PC-3 (cell line): Measurements from ENCODE around the gene EBLN2.

Source experiments
- CTCF ChIP-seq: fragments of 300-600 bp; sonication (generic); conservative IDR thresholded peaks from 2 replicates; pipeline ENCODE4 v1.5.1; 2017; ENCODE audit warnings: antibody characterized with exemption, low read depth, mild to moderate bottlenecking, low read length
- EZH2 ChIP-seq: fragments of 300-600 bp; sonication (generic); IDR thresholded peaks from one replicate; pipeline ENCODE4 v1.6.1; 2017; ENCODE audit warnings: antibody characterized with exemption, mild to moderate bottlenecking, low read length; ENCODE audit not compliant: unreplicated experiment
- EZH2phosphoT487 ChIP-seq: fragments of 300-600 bp; sonication (generic); IDR thresholded peaks from 2 replicates; pipeline ENCODE4 v1.6.1; 2018; ENCODE audit warnings: mild to moderate bottlenecking, antibody characterized with exemption, low read length, borderline replicate concordance

DNA sequence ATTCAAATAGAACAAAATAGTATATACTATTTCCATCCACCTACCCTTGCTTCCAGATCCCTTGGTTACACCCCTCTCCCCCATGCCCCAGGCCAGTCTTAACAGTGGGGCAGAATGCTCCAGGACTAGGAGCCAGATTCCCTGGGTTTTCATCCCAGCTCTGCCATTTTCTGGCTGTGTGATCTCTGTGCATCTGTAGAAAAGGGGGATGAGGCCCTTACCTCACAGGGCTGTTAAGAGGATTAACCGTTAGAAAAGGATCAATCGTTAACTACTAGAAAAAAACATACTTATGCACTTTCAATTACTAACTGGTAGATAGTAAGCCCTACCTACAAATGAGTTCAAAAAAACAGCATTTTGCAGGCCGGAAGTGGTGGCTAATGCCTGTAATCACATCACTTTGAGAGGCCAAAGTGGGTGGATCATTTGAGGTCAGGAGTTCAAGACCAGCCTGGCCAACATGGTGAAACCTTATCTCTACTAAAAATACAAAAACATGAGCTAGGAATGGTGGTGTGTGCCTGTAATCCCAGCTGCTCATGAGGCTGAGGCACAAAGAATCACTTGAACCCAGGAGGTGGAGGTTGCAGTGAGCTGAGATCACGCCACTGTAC is 11.7 kb downstream of the EBLN2 start:
- TF ChIP-seq CTCF (no peak), EZH2 (no peak), EZH2phosphoT487 (no peak)
